K562 (cell line): ENCODE measurements around the gene FCSK. TPM values are rescaled to one million over a fixed set of nuclear protein-coding genes. Genes with fewer than 3 reads are reported as not detected.

ENCODE experiments used
- ATAC-seq: fragments of 200-7000 bp; cut with Tn5 transposase; 3 replicates; pipeline ENCODE4 v1.9.1; 2020; ENCODE audit warnings: moderate library complexity
- BruUV-seq: library from RNA; stranded (reverse); fragments of 400-500 nt; replicated peaks from 2 replicates; lab custom pipeline; 2021; lab: Mats Ljungman, UMichigan
- CTCF ChIA-PET: fragments of 300-600 bp; formaldehyde crosslinking; extraction: SDS; loops from one replicate; lab custom pipeline; 2021; ENCODE audit warnings: low intra/inter-chr PET ratio; lab: Yijun Ruan, JAX
- POLR2A ChIA-PET: fragments of 300-600, 350-650 bp; sonication (Branson Sonifier 250); formaldehyde crosslinking; extraction: SDS; loops from one replicate; lab custom pipeline; 2021; ENCODE audit warnings: antibody characterized with exemption, inconsistent platforms; lab: Yijun Ruan, JAX
- DNase-seq, 4 experiments: peaks; one replicate each; pipeline versions ENCODE4 v3.0.0 to v3.0.0-alpha.2; 2011 to 2018; ENCODE audit warnings: low spot score in 3 of 4, mixed read lengths in 3 of 4; ENCODE audit errors: extremely low read depth in 1 of 4
- FAIRE-seq: peaks from 2 replicates; lab custom pipeline; 2011; peaks lifted over from hg19 to GRCh38; lab: Jason Lieb, UNC
- H2AFZ ChIP-seq: 2 replicates; pipeline ENCODE4 v1.6.0; 2011; ENCODE audit warnings: low read depth, low read length, control low read depth, inconsistent platforms
- H3K27ac ChIP-seq: fragments of 200-600 bp; 3 replicates; pipeline ENCODE4 v1.8.0; 2011; ENCODE audit warnings: low read depth, mild to moderate bottlenecking, control low read depth, inconsistent platforms, low read length, moderate library complexity, mixed read lengths; ENCODE audit errors: extremely low read depth
- H3K27me3 ChIP-seq, 2 experiments: fragments of 300-600 bp in 1 of 2; 2 replicates in 1 of 2; 3 replicates in 1 of 2; pipeline versions ENCODE4 v1.6.0 to v1.8.0; 2011; ENCODE audit warnings: inconsistent platforms in 2 of 2, low read length in 2 of 2, mild to moderate bottlenecking in 1 of 2, mixed read lengths in 1 of 2, moderate library complexity in 1 of 2; ENCODE audit not compliant: control insufficient read depth in 2 of 2, insufficient read depth in 2 of 2
- H3K36me3 ChIP-seq: fragments of 300-600 bp; 3 replicates; pipeline ENCODE4 v1.8.0; 2011; ENCODE audit warnings: mild to moderate bottlenecking, low read length, inconsistent platforms; ENCODE audit not compliant: control insufficient read depth, insufficient read depth
- H3K4me1 ChIP-seq, 2 experiments: fragments of 200-600 bp in 1 of 2; replicated peaks in 1 of 2; 2 replicates in 1 of 2; 3 replicates in 1 of 2; pipeline versions ENCODE4 v1.5.1 to v1.8.0; 2011; ENCODE audit warnings: inconsistent platforms in 2 of 2, low read length in 2 of 2, mild to moderate bottlenecking in 1 of 2, mixed read lengths in 1 of 2, moderate library complexity in 1 of 2; ENCODE audit not compliant: control insufficient read depth in 2 of 2, insufficient read depth in 2 of 2
- H3K4me2 ChIP-seq: 2 replicates; pipeline ENCODE4 v1.6.1; 2011; ENCODE audit warnings: low read length, control low read depth, inconsistent platforms, mixed read lengths; ENCODE audit not compliant: insufficient read depth
- H3K4me3 ChIP-seq: fragments of 200-600 bp; sonication (generic), shearing (Covaris generic); 2 replicates; pipeline ENCODE4 v1.5.1; 2016; ENCODE audit warnings: control low read depth, inconsistent platforms
- H3K79me2 ChIP-seq: fragments of 200-600 bp; 3 replicates; pipeline ENCODE4 v1.8.0; 2011; ENCODE audit warnings: low read length, inconsistent platforms; ENCODE audit not compliant: control insufficient read depth, insufficient read depth
- H3K9ac ChIP-seq, 2 experiments: 2 replicates each; pipeline versions ENCODE4 v1.6.0 to v1.6.1; 2011; ENCODE audit warnings: low read depth in 2 of 2, low read length in 2 of 2, control low read depth in 1 of 2, inconsistent platforms in 1 of 2, mild to moderate bottlenecking in 1 of 2, mixed read lengths in 1 of 2; ENCODE audit not compliant: insufficient read depth in 1 of 2
- H3K9me1 ChIP-seq: one replicate; pipeline ENCODE4 v1.6.0; 2011; ENCODE audit warnings: inconsistent platforms, mild to moderate bottlenecking, low read length, moderate library complexity; ENCODE audit not compliant: control insufficient read depth, insufficient read depth
- H3K9me3 ChIP-seq: replicated peaks from 2 replicates; pipeline ENCODE4 v1.5.1; 2011; ENCODE audit warnings: low read depth, low read length, inconsistent platforms; ENCODE audit not compliant: control insufficient read depth, insufficient read depth
- H4K20me1 ChIP-seq: replicated peaks from 2 replicates; pipeline ENCODE4 v1.6.1; 2011; ENCODE audit warnings: low read length, inconsistent platforms, mixed read lengths; ENCODE audit not compliant: control insufficient read depth, insufficient read depth
- CREB3 ChIP-seq: fragments of 450-650 bp; conservative IDR thresholded peaks from 2 replicates; pipeline ENCODE4 v1.6.1; 2016; ENCODE audit warnings: missing genetic modification characterization, low read depth, mild to moderate bottlenecking, missing compliant biosample characterization, moderate library complexity
- EHMT2 ChIP-seq: fragments of 450-650 bp; IDR thresholded peaks from 2 replicates; pipeline ENCODE4 v1.6.1; 2018; ENCODE audit warnings: antibody characterized with exemption
- HDGF ChIP-seq: fragments of 450-650 bp; IDR thresholded peaks from 2 replicates; pipeline ENCODE4 v1.6.1; 2016
- MED1 ChIP-seq: sonication (generic); formaldehyde crosslinking; IDR thresholded peaks from 2 replicates; pipeline ENCODE4 v1.8.1; 2023; ENCODE audit warnings: missing genetic modification reagents, borderline replicate concordance
- NCOR1 ChIP-seq: fragments of 450-650 bp; IDR thresholded peaks from 2 replicates; pipeline ENCODE4 v1.6.1; 2016; ENCODE audit warnings: mild to moderate bottlenecking, moderate library complexity
- NRF1 ChIP-seq, 2 experiments: fragments of 450-650 bp; IDR thresholded peaks in 1 of 2; conservative IDR thresholded peaks in 1 of 2; 2 replicates each; pipeline ENCODE4 v1.6.1; 2014; ENCODE audit warnings: mild to moderate bottlenecking in 2 of 2
- SMAD3 ChIP-seq: fragments of 450-650 bp; formaldehyde crosslinking; conservative IDR thresholded peaks from 2 replicates; pipeline ENCODE4 v1.4.0; 2020; ENCODE audit warnings: mild to moderate bottlenecking
- WHSC1 ChIP-seq: IDR thresholded peaks from one replicate; pipeline ENCODE4 v1.6.1; 2012; ENCODE audit warnings: low read length, control low read depth, inconsistent platforms
- ZNF316 ChIP-seq: fragments of 450-650 bp; IDR thresholded peaks from 2 replicates; pipeline ENCODE4 v1.6.1; 2016
- WGBS: fragments of 100-300 bp; shearing (Covaris generic); methylation state at CpG from one replicate; pipeline ENCODE4 v1.1.6; 2016; ENCODE audit warnings: low coverage, mixed read lengths; ENCODE audit not compliant: insufficient coverage; ENCODE audit errors: missing lambda C conversion rate; 5-methylcytosine and 5-hydroxymethylcytosine counted together
- in situ Hi-C: fragments of 300-500 bp; cut with MboI; formaldehyde crosslinking; loops from 4 replicates; pipeline ENCODE4 v1.15.0; 2018; ENCODE audit warnings: inconsistent platforms, mixed read lengths
- intact Hi-C: fragments of 100-400 bp; cut with micrococcal nuclease; formaldehyde crosslinking; loops from 2 replicates; pipeline ENCODE4 v1.14.2; 2022
- polyA plus RNA-seq, 8 experiments: library from polyadenylated mRNA; depleted of rRNA in 4 of 8; stranded (reverse) in 5 of 8; unstranded in 3 of 8; fragments of >200 nt; fragmentation: Nextera tagmentation in 2 of 8; fragmentation: Illumina TruSeq in 1 of 8; extraction: Ambion mirVana in 2 of 8; extraction: Trizol in 1 of 8; gene quantifications; 2 replicates each; pipeline versions ENCODE4 v1.2.1 to v1.2.3, GENCODE V29; 2011 to 2014; ENCODE audit warnings: inconsistent platforms in 1 of 8, missing spikeins in 1 of 8
- total RNA-seq, 7 experiments: library from RNA; depleted of rRNA in 6 of 7; stranded (reverse); fragments of >200 nt in 6 of 7; fragmentation: Illumina TruSeq in 2 of 7; extraction: Trizol in 2 of 7; gene quantifications; 2 replicates each; pipeline versions ENCODE4 v1.2.1 to v1.2.3, GENCODE V29; 2011 to 2021; ENCODE audit warnings: low replicate concordance in 1 of 7
- TF ChIP-seq, protein P1 (sequence below): fragments of 450-650 bp; IDR thresholded peaks from 2 replicates; pipeline ENCODE4 v1.6.1; 2017; ENCODE audit warnings: antibody characterized with exemption, mild to moderate bottlenecking
- TF ChIP-seq, protein P2 (sequence below): sonication (generic); formaldehyde crosslinking; IDR thresholded peaks from 2 replicates; pipeline ENCODE4 v1.8.1; 2023; ENCODE audit warnings: missing genetic modification reagents, mild to moderate bottlenecking, borderline replicate concordance

The FCSK gene
- total and polyA plus RNA-seq, 9 of the 15 experiments (the other 6 are each of a cell fraction or from before 2014, with no cell fraction given): 0.92 to 18.6 (median 8.3) TPM

DNA sequence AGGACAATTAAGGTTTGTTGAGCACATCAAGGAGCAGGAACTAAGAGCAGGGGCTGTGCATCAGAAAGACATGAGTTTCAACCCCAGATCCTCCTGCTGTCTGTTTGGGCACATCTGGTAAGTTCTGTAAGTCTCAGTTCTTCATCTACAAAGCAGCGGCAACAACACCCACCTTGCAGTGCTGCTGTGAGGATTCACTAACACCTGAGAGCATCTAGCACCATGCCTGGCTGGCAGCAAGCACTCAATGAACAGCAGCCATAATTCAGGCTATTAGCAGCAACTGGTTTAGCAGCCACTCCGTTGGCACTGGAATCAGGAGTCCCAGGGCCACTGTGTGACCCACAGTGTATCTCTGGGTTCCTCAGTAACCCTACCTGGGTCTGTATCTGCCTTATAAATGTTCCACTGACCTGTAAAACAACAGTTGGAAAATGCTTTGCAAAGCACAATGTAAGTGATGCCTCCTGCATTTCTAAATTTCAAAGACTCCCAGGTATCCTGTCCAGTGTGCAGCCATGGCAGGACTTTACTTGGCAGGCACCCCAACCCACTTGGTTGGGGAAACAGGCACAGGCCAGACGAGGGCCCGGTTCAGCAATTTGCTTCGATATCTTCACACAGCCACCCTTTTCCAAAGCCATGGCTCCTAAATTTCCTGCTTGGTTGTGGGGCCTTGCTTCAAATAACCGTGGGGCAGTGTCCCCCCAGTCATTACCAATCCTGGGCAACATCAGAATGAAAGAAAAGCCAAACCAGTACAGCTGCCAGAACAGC is 19.7 kb upstream of the FCSK start:
- Histone ChIP-seq H3K79me2 (peaks cover 89% of the 10 kb centered on the region), H3K4me1 (peaks cover 49 to 63% of the 10 kb centered on the region in 2 experiments), H3K27me3 (no peaks in the 10 kb centered on the region), H4K20me1 (0 out of 2 replicates have a peak, but pooled peaks cover 3% of the 10 kb centered on the region), H3K36me3 (peaks cover 52% of the 10 kb centered on the region), H3K9ac (peak overlapping the region; percentile 75 to 85; a peak in 3 of 4 replicates), H3K4me3 (peak overlapping the region; percentile 6; the same call in 1 of the 2 replicates), H2AFZ (no peak overlapping the region), H3K27ac (peak overlapping the region; percentile 88), H3K9me1 (no peaks in the 10 kb centered on the region), H3K4me2 (peak overlapping the region; percentile 37), H3K9me3 (no peaks in the 10 kb centered on the region)
- TSS peak; percentile 0 for BruUV-seq
- ATAC-seq: no peak
- ChIA-PET POLR2A (interaction anchor here (1.1 to 2.2 kb wide), 5 partner anchors 9 to 40 kb away, joined by 3 to 17 read pairs (median 6); no protein-coding TSS in a partner anchor), CTCF (no interaction called here)
- in situ Hi-C loops: no loop called here
- no peak for FAIRE-seq
- peak in 1 of 4 experiments; percentile 2 for DNase-seq
- WGBS: 78% methylated on average over 6 of the region's 6 CpGs
- intact Hi-C loops: no loop called here
- TF ChIP-seq ZNF316 (peak; percentile 9; the same call in 1 of the 2 replicates), NRF1 (conservative IDR thresholded peaks at IDR 0.05 in 1 of 2, IDR thresholded peaks at IDR 0.05 in 1 of 2) (no peak), NCOR1 (no peak), HDGF (no peak), CREB3 (0 out of 2 replicates have a peak, but pooled peaks have one; percentile 36), EHMT2 (no peak), WHSC1 (peak; percentile 83), MED1 (peak; percentile 46; the same call in 1 of the 2 replicates), SMAD3 (CRISPR knock-in tag) (no peak)
- TF ChIP-seq, protein P1, sequence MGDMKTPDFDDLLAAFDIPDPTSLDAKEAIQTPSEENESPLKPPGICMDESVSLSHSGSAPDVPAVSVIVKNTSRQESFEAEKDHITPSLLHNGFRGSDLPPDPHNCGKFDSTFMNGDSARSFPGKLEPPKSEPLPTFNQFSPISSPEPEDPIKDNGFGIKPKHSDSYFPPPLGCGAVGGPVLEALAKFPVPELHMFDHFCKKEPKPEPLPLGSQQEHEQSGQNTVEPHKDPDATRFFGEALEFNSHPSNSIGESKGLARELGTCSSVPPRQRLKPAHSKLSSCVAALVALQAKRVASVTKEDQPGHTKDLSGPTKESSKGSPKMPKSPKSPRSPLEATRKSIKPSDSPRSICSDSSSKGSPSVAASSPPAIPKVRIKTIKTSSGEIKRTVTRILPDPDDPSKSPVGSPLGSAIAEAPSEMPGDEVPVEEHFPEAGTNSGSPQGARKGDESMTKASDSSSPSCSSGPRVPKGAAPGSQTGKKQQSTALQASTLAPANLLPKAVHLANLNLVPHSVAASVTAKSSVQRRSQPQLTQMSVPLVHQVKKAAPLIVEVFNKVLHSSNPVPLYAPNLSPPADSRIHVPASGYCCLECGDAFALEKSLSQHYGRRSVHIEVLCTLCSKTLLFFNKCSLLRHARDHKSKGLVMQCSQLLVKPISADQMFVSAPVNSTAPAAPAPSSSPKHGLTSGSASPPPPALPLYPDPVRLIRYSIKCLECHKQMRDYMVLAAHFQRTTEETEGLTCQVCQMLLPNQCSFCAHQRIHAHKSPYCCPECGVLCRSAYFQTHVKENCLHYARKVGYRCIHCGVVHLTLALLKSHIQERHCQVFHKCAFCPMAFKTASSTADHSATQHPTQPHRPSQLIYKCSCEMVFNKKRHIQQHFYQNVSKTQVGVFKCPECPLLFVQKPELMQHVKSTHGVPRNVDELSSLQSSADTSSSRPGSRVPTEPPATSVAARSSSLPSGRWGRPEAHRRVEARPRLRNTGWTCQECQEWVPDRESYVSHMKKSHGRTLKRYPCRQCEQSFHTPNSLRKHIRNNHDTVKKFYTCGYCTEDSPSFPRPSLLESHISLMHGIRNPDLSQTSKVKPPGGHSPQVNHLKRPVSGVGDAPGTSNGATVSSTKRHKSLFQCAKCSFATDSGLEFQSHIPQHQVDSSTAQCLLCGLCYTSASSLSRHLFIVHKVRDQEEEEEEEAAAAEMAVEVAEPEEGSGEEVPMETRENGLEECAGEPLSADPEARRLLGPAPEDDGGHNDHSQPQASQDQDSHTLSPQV: 0 out of 2 replicates have a peak, but pooled peaks have one; percentile 56
- TF ChIP-seq, protein P2, sequence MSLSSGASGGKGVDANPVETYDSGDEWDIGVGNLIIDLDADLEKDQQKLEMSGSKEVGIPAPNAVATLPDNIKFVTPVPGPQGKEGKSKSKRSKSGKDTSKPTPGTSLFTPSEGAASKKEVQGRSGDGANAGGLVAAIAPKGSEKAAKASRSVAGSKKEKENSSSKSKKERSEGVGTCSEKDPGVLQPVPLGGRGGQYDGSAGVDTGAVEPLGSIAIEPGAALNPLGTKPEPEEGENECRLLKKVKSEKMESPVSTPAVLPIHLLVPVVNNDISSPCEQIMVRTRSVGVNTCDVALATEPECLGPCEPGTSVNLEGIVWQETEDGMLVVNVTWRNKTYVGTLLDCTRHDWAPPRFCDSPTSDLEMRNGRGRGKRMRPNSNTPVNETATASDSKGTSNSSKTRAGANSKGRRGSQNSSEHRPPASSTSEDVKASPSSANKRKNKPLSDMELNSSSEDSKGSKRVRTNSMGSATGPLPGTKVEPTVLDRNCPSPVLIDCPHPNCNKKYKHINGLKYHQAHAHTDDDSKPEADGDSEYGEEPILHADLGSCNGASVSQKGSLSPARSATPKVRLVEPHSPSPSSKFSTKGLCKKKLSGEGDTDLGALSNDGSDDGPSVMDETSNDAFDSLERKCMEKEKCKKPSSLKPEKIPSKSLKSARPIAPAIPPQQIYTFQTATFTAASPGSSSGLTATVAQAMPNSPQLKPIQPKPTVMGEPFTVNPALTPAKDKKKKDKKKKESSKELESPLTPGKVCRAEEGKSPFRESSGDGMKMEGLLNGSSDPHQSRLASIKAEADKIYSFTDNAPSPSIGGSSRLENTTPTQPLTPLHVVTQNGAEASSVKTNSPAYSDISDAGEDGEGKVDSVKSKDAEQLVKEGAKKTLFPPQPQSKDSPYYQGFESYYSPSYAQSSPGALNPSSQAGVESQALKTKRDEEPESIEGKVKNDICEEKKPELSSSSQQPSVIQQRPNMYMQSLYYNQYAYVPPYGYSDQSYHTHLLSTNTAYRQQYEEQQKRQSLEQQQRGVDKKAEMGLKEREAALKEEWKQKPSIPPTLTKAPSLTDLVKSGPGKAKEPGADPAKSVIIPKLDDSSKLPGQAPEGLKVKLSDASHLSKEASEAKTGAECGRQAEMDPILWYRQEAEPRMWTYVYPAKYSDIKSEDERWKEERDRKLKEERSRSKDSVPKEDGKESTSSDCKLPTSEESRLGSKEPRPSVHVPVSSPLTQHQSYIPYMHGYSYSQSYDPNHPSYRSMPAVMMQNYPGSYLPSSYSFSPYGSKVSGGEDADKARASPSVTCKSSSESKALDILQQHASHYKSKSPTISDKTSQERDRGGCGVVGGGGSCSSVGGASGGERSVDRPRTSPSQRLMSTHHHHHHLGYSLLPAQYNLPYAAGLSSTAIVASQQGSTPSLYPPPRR (CRISPR knock-in tag): no peak
